Brain microvascular endothelial cell (primary cell): ENCODE results near the gene POU2F3.

Experiments
- DNase-seq: peaks from one replicate; pipeline ENCODE4 v3.0.0-alpha.2; 2020
- H3K27ac ChIP-seq: fragments of 250-450 bp; sonication (Bioruptor Pico); 2 replicates; pipeline ENCODE4 v1.5.1; 2020; ENCODE audit warnings: mild to moderate bottlenecking, moderate library complexity
- H3K27me3 ChIP-seq: fragments of 250-450 bp; sonication (Bioruptor Pico); replicated peaks from 2 replicates; pipeline ENCODE4 v1.5.1; 2020; ENCODE audit warnings: mild to moderate bottlenecking
- H3K36me3 ChIP-seq: fragments of 250-450 bp; sonication (Bioruptor Pico); replicated peaks from 2 replicates; pipeline ENCODE4 v1.5.1; 2020; ENCODE audit warnings: mild to moderate bottlenecking
- H3K4me3 ChIP-seq: 2 replicates; pipeline ENCODE4 v1.5.1; 2011; ENCODE audit warnings: low read depth, mild to moderate bottlenecking, control low read depth, low read length, moderate library complexity
- in situ Hi-C: cut with HindIII; loops from 2 replicates; pipeline ENCODE4 v1.10.0; 2017; ENCODE audit warnings: low sequenced_read_pairs, low pct_ligation_motif_present
- TF ChIP-seq, protein P1 (sequence below): IDR thresholded peaks from 2 replicates; pipeline ENCODE4 v1.5.1; 2011; ENCODE audit warnings: low read depth, mild to moderate bottlenecking, moderate library complexity, low read length, control low read depth, inconsistent platforms; ENCODE audit errors: missing control alignments

Gene POU2F3

DNA sequence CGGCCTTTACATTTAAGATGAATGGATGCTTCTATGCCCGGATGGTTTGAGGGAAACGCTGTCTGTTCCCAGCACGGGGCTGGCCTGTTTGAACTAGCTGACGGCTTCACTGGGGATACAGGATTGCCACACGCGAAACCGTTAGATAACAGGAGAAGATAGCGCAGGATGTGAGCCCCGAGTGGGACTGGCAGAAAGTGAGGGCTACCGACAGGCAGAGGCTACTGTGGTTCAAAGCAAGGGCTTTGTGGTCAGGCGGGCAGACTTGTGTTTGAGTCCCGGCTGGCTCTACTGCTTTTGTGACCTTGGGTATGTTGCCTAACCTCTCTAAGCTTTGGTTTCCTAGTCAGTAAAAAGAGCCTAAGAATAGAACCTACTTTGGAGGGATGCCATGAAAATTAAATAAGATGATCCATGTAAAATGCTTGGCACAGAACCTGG lies 31.9 kb upstream of the POU2F3 start:
- no peak for DNase-seq
- peaks cover 2% of the 10 kb centered on the region for H3K36me3 ChIP-seq
- TF ChIP-seq, protein P1, sequence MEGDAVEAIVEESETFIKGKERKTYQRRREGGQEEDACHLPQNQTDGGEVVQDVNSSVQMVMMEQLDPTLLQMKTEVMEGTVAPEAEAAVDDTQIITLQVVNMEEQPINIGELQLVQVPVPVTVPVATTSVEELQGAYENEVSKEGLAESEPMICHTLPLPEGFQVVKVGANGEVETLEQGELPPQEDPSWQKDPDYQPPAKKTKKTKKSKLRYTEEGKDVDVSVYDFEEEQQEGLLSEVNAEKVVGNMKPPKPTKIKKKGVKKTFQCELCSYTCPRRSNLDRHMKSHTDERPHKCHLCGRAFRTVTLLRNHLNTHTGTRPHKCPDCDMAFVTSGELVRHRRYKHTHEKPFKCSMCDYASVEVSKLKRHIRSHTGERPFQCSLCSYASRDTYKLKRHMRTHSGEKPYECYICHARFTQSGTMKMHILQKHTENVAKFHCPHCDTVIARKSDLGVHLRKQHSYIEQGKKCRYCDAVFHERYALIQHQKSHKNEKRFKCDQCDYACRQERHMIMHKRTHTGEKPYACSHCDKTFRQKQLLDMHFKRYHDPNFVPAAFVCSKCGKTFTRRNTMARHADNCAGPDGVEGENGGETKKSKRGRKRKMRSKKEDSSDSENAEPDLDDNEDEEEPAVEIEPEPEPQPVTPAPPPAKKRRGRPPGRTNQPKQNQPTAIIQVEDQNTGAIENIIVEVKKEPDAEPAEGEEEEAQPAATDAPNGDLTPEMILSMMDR = no peak
- H3K4me3 ChIP-seq = no peak overlapping the region
- in situ Hi-C loops = no loop called here
- H3K27ac ChIP-seq = no peak overlapping the region
- H3K27me3 ChIP-seq = no peaks in the 10 kb centered on the region

DNA sequence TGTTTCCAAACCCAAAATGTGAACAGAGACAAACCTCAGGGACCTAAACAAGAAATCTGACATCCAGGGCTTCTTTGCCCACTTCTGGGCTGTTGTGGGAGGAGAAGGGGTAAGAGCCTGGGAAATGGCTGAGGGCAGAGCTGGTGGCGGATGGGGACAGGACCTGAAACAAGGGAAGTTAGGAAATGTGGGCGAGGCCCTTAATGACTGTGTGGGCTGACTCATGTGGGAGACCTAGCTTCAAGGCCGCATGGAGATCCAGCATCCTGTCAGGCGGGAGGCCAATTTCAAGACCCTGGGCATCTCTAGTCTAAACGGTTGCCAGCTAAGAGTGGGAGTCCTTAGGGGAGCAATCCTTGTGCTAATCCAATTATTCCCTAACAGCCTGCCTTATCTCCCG lies 31.2 kb upstream of the POU2F3 start:
- TF ChIP-seq, protein P1 = no peak
- Histone ChIP-seq H3K4me3 (no peak overlapping the region), H3K36me3 (peaks cover 2% of the 10 kb centered on the region), H3K27me3 (no peaks in the 10 kb centered on the region), H3K27ac (no peak overlapping the region)
- in situ Hi-C loops = no loop called here
- DNase-seq = peak; percentile 29

DNA sequence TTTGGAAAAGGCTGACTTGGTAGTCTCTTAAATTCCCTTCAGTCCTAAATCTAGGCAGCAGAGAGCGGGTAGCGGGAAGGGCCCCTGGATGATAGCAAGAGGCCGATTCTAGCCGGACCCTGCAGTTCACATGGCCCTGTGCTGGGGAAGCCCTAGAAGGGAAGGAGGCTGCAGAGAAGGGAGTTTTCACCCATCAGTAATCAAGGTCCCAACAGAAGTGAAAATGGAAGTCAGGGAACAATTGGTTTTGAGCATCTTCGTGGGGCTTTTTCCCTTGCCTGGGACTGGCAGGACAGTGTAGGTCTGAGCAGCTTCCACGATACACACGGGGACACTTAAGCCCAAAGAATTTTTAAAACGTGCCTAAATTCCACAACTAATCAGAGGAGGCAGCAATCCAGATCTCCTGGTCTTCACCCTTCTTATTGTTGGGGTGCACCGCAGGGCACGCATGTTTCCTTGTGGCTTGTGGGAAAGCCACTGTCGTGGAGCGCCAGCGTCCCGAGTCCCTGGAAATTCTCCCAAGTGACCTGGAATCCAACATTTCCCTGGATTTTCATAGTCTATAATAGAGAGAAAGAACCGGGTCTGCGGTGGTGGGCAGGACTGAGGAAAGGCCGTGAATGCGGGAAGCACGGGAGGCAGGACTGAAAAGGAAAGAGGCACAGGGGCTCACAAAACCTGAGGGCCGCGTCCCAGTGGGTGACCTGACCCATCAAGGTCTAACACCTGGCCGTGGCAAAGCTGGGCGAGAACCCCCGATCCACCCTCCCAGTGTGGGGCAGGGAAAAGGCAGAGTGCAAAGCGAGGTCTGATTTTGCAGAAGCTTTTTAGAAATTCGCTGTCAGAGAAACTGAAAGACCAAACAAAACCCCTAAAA lies 30.0 kb upstream of the POU2F3 start:
- in situ Hi-C loops = no loop called here
- H3K36me3 ChIP-seq = peaks cover 2% of the 10 kb centered on the region
- TF ChIP-seq, protein P1 = no peak
- no peak for DNase-seq
- H3K27me3 ChIP-seq = no peaks in the 10 kb centered on the region
- peak overlapping the region; percentile 65 for H3K27ac ChIP-seq
- peak overlapping the region; percentile 70 for H3K4me3 ChIP-seq

DNA sequence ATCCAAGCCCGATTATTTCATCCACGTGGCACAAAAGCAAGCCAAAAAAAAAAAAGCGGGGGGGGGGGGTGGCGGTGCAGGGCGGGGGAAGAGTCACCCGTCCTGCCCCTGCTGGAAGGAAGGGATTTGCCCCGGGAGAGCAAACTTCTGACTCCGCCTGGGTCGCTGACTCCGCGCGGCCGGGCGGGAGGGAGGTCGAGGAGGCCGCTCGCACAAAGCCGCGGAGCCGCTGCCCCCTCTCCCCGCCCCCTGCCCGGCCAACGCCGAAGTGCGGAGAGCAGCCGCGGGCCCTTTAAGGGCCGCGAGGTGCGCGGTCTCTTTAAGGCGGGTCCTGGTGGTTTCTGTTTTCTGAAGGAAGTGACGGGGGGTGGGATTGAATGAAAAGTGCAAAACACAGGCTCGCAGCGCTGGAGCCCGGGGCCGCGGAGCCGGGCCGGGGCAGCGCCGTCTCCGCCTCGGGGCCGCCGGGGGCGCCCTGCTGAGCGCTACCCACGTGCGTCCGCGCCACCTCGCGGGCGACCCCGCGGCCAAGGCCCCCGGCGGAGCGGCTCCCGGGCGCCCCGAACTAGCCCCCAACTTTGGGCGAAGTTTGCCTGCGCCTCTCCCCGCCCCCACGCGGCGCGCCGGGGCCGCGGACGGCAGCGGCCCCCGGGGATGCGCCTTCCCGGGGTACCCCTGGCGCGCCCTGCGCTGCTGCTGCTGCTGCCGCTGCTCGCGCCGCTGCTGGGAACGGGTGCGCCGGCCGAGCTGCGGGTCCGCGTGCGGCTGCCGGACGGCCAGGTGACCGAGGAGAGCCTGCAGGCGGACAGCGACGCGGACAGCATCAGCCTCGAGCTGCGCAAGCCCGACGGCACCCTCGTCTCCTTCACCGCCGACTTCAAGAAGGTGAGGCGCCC lies 29.1 kb upstream of the POU2F3 start, which contains the start of gene OAF:
OAF (plus strand) TSS at position 407 of the 896 bp plus-strand sequence; CDS start at position 655, 248 bp downstream.
- TF ChIP-seq, protein P1 = peak; percentile 16
- Histone ChIP-seq H3K27ac (peak within 1 kb of the TSS; percentile 65), H3K36me3 (peaks cover 2% of the 10 kb centered on the region), H3K27me3 (no peaks in the 10 kb centered on the region), H3K4me3 (peak within 1 kb of the TSS; percentile 70)
- DNase-seq = peak; percentile 73
- in situ Hi-C loops = no loop called here

GRCh38 chr11:120211522-120212258 lies 28.2 kb upstream of the POU2F3 start:
- no peak for DNase-seq
- in situ Hi-C loops = no loop called here
- Histone ChIP-seq H3K4me3 (peak overlapping the region; percentile 70), H3K27me3 (no peaks in the 10 kb centered on the region), H3K36me3 (peaks cover 2% of the 10 kb centered on the region), H3K27ac (peak overlapping the region; percentile 65)
- TF ChIP-seq, protein P1 = no peak
